Chondrocyte (in vitro differentiated cells): ENCODE results near the gene NT5C3B. TPM values are rescaled to one million over a fixed set of nuclear protein-coding genes. Genes with fewer than 3 reads are reported as not detected.

ENCODE experiments used
- DNase-seq: peaks from one replicate; pipeline ENCODE4 v3.0.0; 2021; ENCODE audit warnings: mixed read lengths, low spot score
- H3K27ac Mint-ChIP-seq: one replicate; pipeline ENCODE4 v1.8.0; 2021; ENCODE audit warnings: mild to moderate bottlenecking, moderate library complexity, mixed read lengths; ENCODE audit not compliant: unreplicated experiment
- H3K27me3 Mint-ChIP-seq: 2 replicates; pipeline ENCODE4 v1.8.0; 2021; ENCODE audit warnings: low read depth, mixed read lengths
- H3K36me3 Mint-ChIP-seq: 2 replicates; pipeline ENCODE4 v1.8.0; 2021; ENCODE audit warnings: low read depth, mixed read lengths
- H3K4me1 Mint-ChIP-seq: 2 replicates; pipeline ENCODE4 v1.8.0; 2021; ENCODE audit warnings: low read depth, mild to moderate bottlenecking, mixed read lengths
- H3K4me3 Mint-ChIP-seq: one replicate; pipeline ENCODE4 v1.8.0; 2021; ENCODE audit warnings: mild to moderate bottlenecking, moderate library complexity, mixed read lengths; ENCODE audit not compliant: unreplicated experiment
- H3K9me3 Mint-ChIP-seq: 2 replicates; pipeline ENCODE4 v1.8.0; 2021; ENCODE audit warnings: low read depth, mixed read lengths
- CTCF ChIP-seq: fragments of 200-600 bp; sonication (generic); IDR thresholded peaks from 2 replicates; pipeline ENCODE4 v1.5.0; 2021; ENCODE audit warnings: antibody characterized with exemption, mild to moderate bottlenecking, moderate library complexity
- total RNA-seq: library from RNA; stranded (reverse); gene quantifications from 3 replicates; pipeline ENCODE4 v1.2.1, GENCODE V29; 2021

Gene NT5C3B
- total RNA-seq, 1 donor from 2014 or later, result 47.8 TPM

- Mint-ChIP-seq H3K27me3 (no peaks in the 10 kb centered on the region), H3K27ac (peak overlapping the region; percentile 27), H3K4me3 (no peak overlapping the region), H3K36me3 (peaks cover 22% of the 10 kb centered on the region), H3K9me3 (no peaks in the 10 kb centered on the region), H3K4me1 (peaks cover 24% of the 10 kb centered on the region)
- DNase-seq, result no peak
- no peak for TF ChIP-seq CTCF
Observed at GRCh38 chr17:41818024-41818423, 18.0 kb downstream of the NT5C3B start.

GRCh38 chr17:41816637-41817320, 19.3 kb downstream of the NT5C3B start:
- H3K27me3 Mint-ChIP-seq, result no peaks in the 10 kb centered on the region
- H3K4me3 Mint-ChIP-seq, result no peak overlapping the region
- H3K36me3 Mint-ChIP-seq, result peaks cover 20% of the 10 kb centered on the region
- peaks cover 27% of the 10 kb centered on the region for H3K4me1 Mint-ChIP-seq
- no peak for TF ChIP-seq CTCF
- no peak for DNase-seq
- peak overlapping the region; percentile 63 for H3K27ac Mint-ChIP-seq
- no peaks in the 10 kb centered on the region for H3K9me3 Mint-ChIP-seq

- H3K27ac Mint-ChIP-seq, result peak overlapping the region; percentile 95
- DNase-seq, result no peak
- peaks cover 45% of the 10 kb centered on the region for H3K4me1 Mint-ChIP-seq
- H3K9me3 Mint-ChIP-seq, result no peaks in the 10 kb centered on the region
- no peaks in the 10 kb centered on the region for H3K27me3 Mint-ChIP-seq
- H3K4me3 Mint-ChIP-seq, result peak overlapping the region; percentile 99
- TF ChIP-seq CTCF, result no peak
- peaks cover 18% of the 10 kb centered on the region for H3K36me3 Mint-ChIP-seq
Observed at GRCh38 chr17:41814195-41814594, 21.8 kb downstream of the NT5C3B start.

GRCh38 chr17:41813699-41814124, 22.3 kb downstream of the NT5C3B start:
- Mint-ChIP-seq H3K27me3 (no peaks in the 10 kb centered on the region), H3K4me1 (peaks cover 46% of the 10 kb centered on the region)

GRCh38 chr17:41813152-41813680, 22.8 kb downstream of the NT5C3B start:
- H3K27me3 Mint-ChIP-seq, result no peaks in the 10 kb centered on the region
- no peaks in the 10 kb centered on the region for H3K9me3 Mint-ChIP-seq
- TF ChIP-seq CTCF, result no peak
- peaks cover 46% of the 10 kb centered on the region for H3K4me1 Mint-ChIP-seq
- no peak for DNase-seq
- peaks cover 18% of the 10 kb centered on the region for H3K36me3 Mint-ChIP-seq
- peak overlapping the region; percentile 95 for H3K27ac Mint-ChIP-seq
- H3K4me3 Mint-ChIP-seq, result peak overlapping the region; percentile 99

More at GRCh38 chr17:41813699-41814124, 22.3 kb downstream of the NT5C3B start:
- TF ChIP-seq CTCF, result no peak
- Mint-ChIP-seq H3K36me3 (peaks cover 19% of the 10 kb centered on the region), H3K27ac (peak overlapping the region; percentile 95), H3K9me3 (no peaks in the 10 kb centered on the region), H3K4me3 (peak overlapping the region; percentile 99)
- no peak for DNase-seq
